Measurements from ENCODE around the gene DEPDC1B.

- TF ChIP-seq POLR2A (IDR thresholded peaks at IDR 0.05; ENCODE audit: low read length) (no peak), GATA1 (IDR thresholded peaks at IDR 0.05; ENCODE audit: low read depth, low read length) (no peak)
Observed at GRCh38 chr5:60687927-60688720, 11.8 kb downstream of the DEPDC1B start.

All from erythroblast (primary cell).